ENCODE results near the gene TMCO2.

DNA sequence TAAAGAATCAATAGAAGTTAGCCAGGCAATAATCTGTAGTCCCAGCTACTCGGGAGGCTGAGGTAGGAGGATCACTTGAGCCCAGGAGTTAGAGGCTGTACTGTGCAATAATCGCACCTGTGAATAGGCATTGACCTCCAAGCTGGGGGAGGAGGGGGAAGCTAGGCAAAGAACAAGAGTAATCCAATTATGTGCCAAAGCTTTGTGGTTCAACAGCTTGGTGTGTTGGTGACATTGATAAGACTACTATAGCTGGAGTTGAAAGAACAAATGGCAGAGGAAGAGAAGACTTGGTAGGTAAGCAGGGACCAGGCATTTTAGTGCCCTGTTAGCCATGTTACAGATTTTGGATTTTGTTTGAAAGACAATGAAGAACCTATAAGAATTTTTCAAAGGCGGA is 2.1 kb upstream of the TMCO2 start:
- TF ChIP-seq POLR2AphosphoS5 (IDR thresholded peaks at IDR 0.05; ENCODE audit: low read depth, low read length) (no peak), REST (IDR thresholded peaks at IDR 0.05; ENCODE audit: insufficient read depth in 1 of 2, low read depth in 2 of 2, low read length in 2 of 2) (no peak), TAF1 (IDR thresholded peaks at IDR 0.05; ENCODE audit: borderline replicate concordance, insufficient read depth, low read length) (no peak)
